ENCODE results near the gene KIF11. TPM values are rescaled to one million over a fixed set of nuclear protein-coding genes. Genes with fewer than 3 reads are reported as not detected.
A peak's percentile ranks its signal among the peaks of the same experiment; 100 is the strongest.

KIF11 gene
- total RNA-seq, 1 donor from 2014 or later = 2.5 TPM

DNA sequence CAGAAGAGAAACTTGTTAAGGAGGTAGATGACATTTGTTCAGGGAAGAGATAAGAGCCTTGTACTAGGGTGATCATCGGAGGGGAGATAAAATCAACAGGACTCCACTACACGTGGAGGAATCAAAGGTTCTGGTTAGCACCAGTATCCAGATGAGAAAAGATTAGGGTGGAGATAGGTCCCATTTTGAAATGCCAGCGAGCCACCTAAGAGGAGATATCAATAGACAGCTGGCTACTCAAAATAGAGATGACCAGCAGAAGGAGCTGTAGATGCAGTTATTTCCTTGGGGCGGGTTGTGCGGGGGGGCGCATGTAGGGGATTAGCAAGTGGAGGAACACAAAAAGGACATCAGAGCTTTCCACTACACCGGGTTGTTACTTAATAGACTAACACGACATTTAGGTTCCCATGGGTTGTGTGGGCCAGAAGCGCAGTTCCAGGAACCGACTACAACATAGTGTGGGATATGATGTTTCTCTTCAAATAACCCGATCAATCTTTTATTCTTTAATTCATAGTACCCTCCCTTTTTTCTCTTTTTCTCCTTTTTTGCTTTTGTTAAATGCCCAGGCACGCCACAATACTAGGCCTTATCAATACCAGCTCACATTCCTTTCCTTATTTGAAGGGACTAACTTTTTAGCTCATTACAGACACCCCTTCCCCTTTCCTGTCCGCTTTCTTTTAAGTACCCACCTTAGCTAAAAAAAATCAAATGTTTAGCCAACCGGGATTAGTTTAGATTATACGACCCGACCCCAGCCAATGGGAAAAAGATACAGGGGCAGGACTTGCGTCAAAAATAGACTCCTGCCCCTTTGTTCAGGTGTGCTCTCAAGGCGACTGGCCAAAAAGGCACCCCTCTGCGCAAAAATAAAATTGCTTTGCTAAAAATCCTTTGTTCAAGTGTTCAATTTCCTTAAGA lies 2.0 kb upstream of the KIF11 start:
- CTCF ChIA-PET = interaction anchor here (0.8 to 2.5 kb wide), 16 partner anchors 9 to 311 kb away, joined by 3 to 14 read pairs (median 4); partner anchors contain the start of genes EXOC6, HHEX and IDE
- no peaks in the 10 kb centered on the region for H3K9me3 Mint-ChIP-seq
- no peaks in the 10 kb centered on the region for H3K27me3 Mint-ChIP-seq
- peak; percentile 3 for ATAC-seq (ENCODE audit: low read depth)
- peaks cover 33% of the 10 kb centered on the region for H3K4me1 Mint-ChIP-seq
- DNase-seq = peak; percentile 27
- intact Hi-C loops (cut with micrococcal nuclease) = loop anchor here (1.0 to 5.0 kb wide), 13 partner anchors 17 to 1111 kb away; partner anchors contain the start of genes BTAF1, CEP55, CPEB3 and EXOC6
- H3K36me3 Mint-ChIP-seq (ENCODE audit: low read depth) = peaks cover 5% of the 10 kb centered on the region
- POLR2A ChIA-PET = interaction anchor here (0.5 to 3.5 kb wide), 33 partner anchors 9 to 1390 kb away, joined by 3 to 85 read pairs (median 4); partner anchors contain the start of genes CPEB3, EXOC6, HHEX and IDE
- no peak for TF ChIP-seq CTCF (IDR thresholded peaks at IDR 0.05)
- H3K4me3 Mint-ChIP-seq = peak overlapping the region; percentile 96
- peak overlapping the region; percentile 99 for H3K27ac Mint-ChIP-seq

DNA sequence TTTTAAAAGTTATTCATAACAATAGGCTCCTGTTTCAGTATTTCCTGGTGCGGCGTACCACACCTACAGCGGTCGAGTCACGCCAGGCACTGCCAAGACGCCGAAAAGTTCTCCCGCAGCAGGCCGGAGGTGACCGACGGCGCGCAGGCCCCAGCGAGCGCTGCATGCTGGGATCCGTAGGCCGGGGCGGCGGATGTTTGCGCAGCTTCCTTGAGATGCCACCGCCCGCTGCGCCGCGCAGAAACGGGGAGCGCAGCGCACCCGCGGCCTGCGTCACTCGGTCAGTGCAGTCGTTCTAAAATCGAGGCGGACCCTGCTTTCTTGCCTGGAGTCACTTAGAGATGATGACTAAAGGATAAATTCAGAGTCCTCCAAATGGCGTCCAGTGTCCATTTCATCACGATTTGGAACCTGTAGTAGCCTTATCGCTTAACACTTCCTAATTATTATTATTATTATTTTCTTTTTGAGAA lies 1.3 kb upstream of the KIF11 start:
- ChIA-PET POLR2A (interaction anchor here (0.6 to 3.5 kb wide), 28 partner anchors 9 to 1391 kb away, joined by 3 to 85 read pairs (median 4); partner anchors contain the start of genes CPEB3, EXOC6, HHEX and IDE), CTCF (interaction anchor here (0.8 to 2.5 kb wide), 14 partner anchors 10 to 289 kb away, joined by 3 to 14 read pairs (median 4); partner anchors contain the start of genes EXOC6, HHEX and IDE)
- TF ChIP-seq CTCF (IDR thresholded peaks at IDR 0.05) = no peak
- ATAC-seq (ENCODE audit: low read depth) (peak; percentile 80), DNase-seq (peak; percentile 81)
- peaks cover 5% of the 10 kb centered on the region for H3K36me3 Mint-ChIP-seq (ENCODE audit: low read depth)
- no peaks in the 10 kb centered on the region for H3K27me3 Mint-ChIP-seq
- peak overlapping the region; percentile 99 for H3K27ac Mint-ChIP-seq
- peaks cover 35% of the 10 kb centered on the region for H3K4me1 Mint-ChIP-seq
- H3K9me3 Mint-ChIP-seq = no peaks in the 10 kb centered on the region
- intact Hi-C loops (cut with micrococcal nuclease) = loop anchor here (1.0 to 5.0 kb wide), 13 partner anchors 17 to 1111 kb away; partner anchors contain the start of genes BTAF1, CEP55, CPEB3 and EXOC6
- H3K4me3 Mint-ChIP-seq = peak overlapping the region; percentile 96

DNA sequence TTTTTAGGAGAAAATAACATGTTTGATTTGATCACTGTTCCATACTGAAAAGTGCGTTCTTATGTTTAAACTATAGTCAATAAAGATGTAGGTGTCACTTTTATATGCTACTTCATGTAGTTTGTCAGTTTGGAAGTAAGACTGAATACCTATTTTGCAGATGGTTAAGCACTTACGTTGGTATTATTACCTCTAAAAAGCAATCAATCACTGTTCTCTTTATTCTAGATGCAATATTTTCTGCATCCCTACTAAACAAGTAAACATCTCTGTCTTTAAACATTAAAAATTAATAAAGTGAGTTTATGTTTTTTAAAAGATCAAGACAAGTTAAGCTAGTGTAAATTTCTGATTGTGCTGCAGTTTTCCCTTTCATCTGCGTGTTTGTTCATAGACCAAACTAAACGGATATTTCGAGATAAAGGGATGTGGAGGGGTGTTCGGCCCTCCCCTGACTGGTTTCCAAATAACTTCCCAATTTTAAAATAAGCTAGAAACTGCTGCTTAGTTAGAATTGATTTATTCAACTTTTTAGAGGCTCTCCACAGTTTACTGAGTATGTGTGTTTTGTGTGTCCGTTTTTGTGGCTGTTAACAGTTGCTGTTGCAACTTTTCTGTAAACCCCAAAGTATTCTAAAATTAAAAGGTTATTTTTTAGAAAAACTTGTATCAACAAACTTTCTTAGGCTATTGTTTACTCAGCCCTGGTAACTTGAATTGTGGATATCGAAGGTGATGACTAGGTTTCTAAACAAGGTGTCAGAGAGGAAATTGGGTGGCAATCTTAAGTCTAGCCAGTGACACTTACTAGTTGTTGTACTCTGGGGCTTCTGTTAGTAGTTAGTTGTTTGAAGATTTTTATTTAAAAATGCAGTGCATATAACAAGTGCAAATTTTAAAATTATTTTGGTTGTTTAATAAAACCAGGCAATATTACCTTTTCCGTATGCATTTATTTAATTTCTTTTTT lies 974 bp downstream of the KIF11 start:
- Mint-ChIP-seq H3K4me3 (peak overlapping the region; percentile 96), H3K4me1 (peaks cover 36% of the 10 kb centered on the region), H3K36me3 (ENCODE audit: low read depth) (peaks cover 5% of the 10 kb centered on the region), H3K9me3 (no peaks in the 10 kb centered on the region), H3K27me3 (no peaks in the 10 kb centered on the region), H3K27ac (peak overlapping the region; percentile 99)
- POLR2A ChIA-PET = interaction anchor here (0.6 to 1.7 kb wide), 2 partner anchors 96 to 278 kb away, joined by 5 read pairs; partner anchors contain the start of gene HHEX
- intact Hi-C loops (cut with micrococcal nuclease) = loop anchor here (2.0 to 5.0 kb wide), 4 partner anchors 105 to 1108 kb away; partner anchors contain the start of genes BTAF1, FRA10AC1 and TNKS2
- ATAC-seq (ENCODE audit: low read depth) (no peak), DNase-seq (no peak)
- CTCF ChIA-PET = no interaction called here
- no peak for TF ChIP-seq CTCF (IDR thresholded peaks at IDR 0.05)

- intact Hi-C loops (cut with micrococcal nuclease) = no loop called here
- no peak overlapping the region for H3K27ac Mint-ChIP-seq
- peak overlapping the region; percentile 44 for H3K4me3 Mint-ChIP-seq
- peaks cover 5% of the 10 kb centered on the region for H3K36me3 Mint-ChIP-seq (ENCODE audit: low read depth)
- H3K4me1 Mint-ChIP-seq = peaks cover 33% of the 10 kb centered on the region
- CTCF ChIA-PET = no interaction called here
- DNase-seq (no peak), ATAC-seq (ENCODE audit: low read depth) (no peak)
- TF ChIP-seq CTCF (IDR thresholded peaks at IDR 0.05) = no peak
- no peaks in the 10 kb centered on the region for H3K9me3 Mint-ChIP-seq
- POLR2A ChIA-PET = interaction anchor here (1.7 kb wide), 1 partner anchor 94 kb away, joined by 5 read pairs; the partner anchor contains the start of gene HHEX
- H3K27me3 Mint-ChIP-seq = no peaks in the 10 kb centered on the region
These were observed 2.6 kb downstream of the KIF11 start for GRCh38 chr10:92595505-92595904.
